ENCODE data around the gene SSPN. TPM values are rescaled to one million over a fixed set of nuclear protein-coding genes. Genes with fewer than 3 reads are reported as not detected.
A peak's percentile ranks its signal among the peaks of the same experiment; 100 is the strongest.

SSPN gene
- 149 TPM for polyA plus RNA-seq

DNA sequence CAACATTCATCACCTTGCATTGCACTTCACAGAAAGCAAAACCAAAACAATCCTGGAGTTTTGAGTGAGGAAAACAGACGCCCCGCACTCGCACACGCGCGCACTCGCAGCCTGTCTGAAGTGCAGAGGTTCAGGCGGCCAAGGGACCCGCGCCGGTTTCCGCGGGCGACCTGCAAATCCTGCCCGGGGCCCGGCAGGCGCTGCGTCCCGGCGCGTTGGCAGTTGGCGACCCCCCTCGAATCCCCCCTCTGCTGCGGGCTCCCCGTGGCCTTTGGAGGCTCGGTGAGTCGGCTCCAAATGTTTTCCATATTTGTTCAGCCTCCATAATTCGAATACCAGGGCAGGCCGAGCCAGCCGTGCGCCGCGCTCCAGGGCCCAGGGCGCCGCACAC, at the start of gene SSPN:
Gene SSPN (plus strand): TSS at position 324 of the 391 bp plus-strand sequence. CDS start 100 bp downstream, outside the sequence.
- Mint-ChIP-seq H3K9me3 (no peaks in the 10 kb centered on the region), H3K27me3 (no peaks in the 10 kb centered on the region), H3K36me3 (peaks cover 8% of the 10 kb centered on the region), H3K27ac (peak within 1 kb of the TSS; percentile 3 to 90 (median 86)), H3K4me1 (peaks cover 19 to 31% (median 20%) of the 10 kb centered on the region in 3 donors), H3K4me3 (peak within 1 kb of the TSS; percentile 91 to 99 (median 94))

DNA sequence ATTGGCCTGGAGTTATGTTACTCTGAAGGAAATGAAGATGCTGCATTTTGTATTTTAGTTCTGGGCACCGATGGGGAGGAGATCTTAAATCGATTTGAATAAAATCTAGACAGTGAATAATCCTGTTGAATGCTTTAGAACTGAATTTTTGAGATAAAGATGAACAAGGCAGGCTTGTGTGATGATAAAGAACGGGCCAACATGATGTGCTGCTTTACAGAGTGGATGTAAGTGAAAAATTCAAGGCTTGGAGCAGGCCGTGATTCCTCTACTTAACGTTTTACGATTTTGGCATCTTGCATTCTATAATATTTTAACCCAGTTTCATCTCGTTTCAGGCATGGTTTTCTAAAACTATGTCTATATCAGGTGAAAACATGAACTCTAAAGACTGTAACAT, 47.1 kb upstream of the SSPN start:
- no peak overlapping the region for H3K27ac Mint-ChIP-seq
- H3K27me3 Mint-ChIP-seq: no peaks in the 10 kb centered on the region
- no peak overlapping the region for H3K4me3 Mint-ChIP-seq
- peaks cover 6% of the 10 kb centered on the region for H3K36me3 Mint-ChIP-seq
- H3K4me1 Mint-ChIP-seq: peaks cover 20 to 49% (median 23%) of the 10 kb centered on the region in 3 donors
- no peaks in the 10 kb centered on the region for H3K9me3 Mint-ChIP-seq

DNA sequence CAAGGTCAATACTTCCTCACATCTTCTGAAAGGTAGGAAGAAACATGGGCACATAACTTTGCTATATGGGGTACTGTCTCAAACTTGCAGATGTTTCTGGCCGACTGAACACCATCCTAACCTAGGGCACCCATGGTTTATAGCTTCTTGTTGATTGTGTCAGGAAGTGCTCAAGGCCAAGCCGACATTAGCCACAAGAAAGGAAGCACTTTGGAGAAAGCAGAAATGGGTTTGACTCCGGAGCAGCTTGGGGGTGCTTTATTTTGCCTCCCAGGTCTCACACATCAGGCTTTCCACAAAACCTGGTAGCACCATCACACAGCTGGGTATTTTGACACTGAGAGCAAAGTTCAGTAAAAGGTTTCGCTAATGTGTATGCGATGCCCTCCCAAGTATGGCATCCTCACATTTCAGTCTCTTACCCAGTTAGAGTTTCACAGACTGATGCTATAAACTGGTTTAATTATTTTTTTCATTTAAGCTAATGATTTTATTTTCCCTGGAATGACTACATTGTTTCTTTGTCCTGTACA, 45.3 kb upstream of the SSPN start:
- Mint-ChIP-seq H3K27ac (peak overlapping the region in 1 of 3 donors; percentile 72), H3K27me3 (no peaks in the 10 kb centered on the region), H3K4me3 (peak overlapping the region in 2 of 4 donors; percentile 9 to 21), H3K36me3 (peaks cover 4% of the 10 kb centered on the region), H3K4me1 (peaks cover 29 to 63% (median 34%) of the 10 kb centered on the region in 3 donors), H3K9me3 (no peaks in the 10 kb centered on the region)

GRCh38 chr12:26150736-26151450, 44.5 kb upstream of the SSPN start:
- no peaks in the 10 kb centered on the region for H3K9me3 Mint-ChIP-seq
- H3K27me3 Mint-ChIP-seq: no peaks in the 10 kb centered on the region
- H3K4me3 Mint-ChIP-seq: peak overlapping the region in 1 of 4 donors; percentile 38
- peaks cover 4% of the 10 kb centered on the region for H3K36me3 Mint-ChIP-seq
- peak overlapping the region in 2 of 3 donors; percentile 32 to 67 for H3K27ac Mint-ChIP-seq
- peaks cover 36 to 71% (median 42%) of the 10 kb centered on the region in 3 donors for H3K4me1 Mint-ChIP-seq

GRCh38 chr12:26152507-26153102, 42.8 kb upstream of the SSPN start:
- Mint-ChIP-seq H3K4me1 (peaks cover 46 to 77% (median 51%) of the 10 kb centered on the region in 3 donors), H3K36me3 (peaks cover 4% of the 10 kb centered on the region), H3K4me3 (peak overlapping the region in 2 of 4 donors; percentile 30 to 50), H3K27ac (peak overlapping the region in 1 of 3 donors; percentile 11), H3K27me3 (no peaks in the 10 kb centered on the region), H3K9me3 (no peaks in the 10 kb centered on the region)

GRCh38 chr12:26153421-26154154, 41.8 kb upstream of the SSPN start:
- peak overlapping the region in 1 of 3 donors; percentile 99 for H3K27ac Mint-ChIP-seq
- peak overlapping the region in 1 of 4 donors; percentile 77 for H3K4me3 Mint-ChIP-seq
- H3K36me3 Mint-ChIP-seq: peaks cover 5% of the 10 kb centered on the region
- H3K4me1 Mint-ChIP-seq: peaks cover 52 to 83% (median 61%) of the 10 kb centered on the region in 3 donors
- H3K27me3 Mint-ChIP-seq: no peaks in the 10 kb centered on the region
- no peaks in the 10 kb centered on the region for H3K9me3 Mint-ChIP-seq

GRCh38 chr12:26156201-26156871, 39.0 kb upstream of the SSPN start:
- H3K36me3 Mint-ChIP-seq: peaks cover 5% of the 10 kb centered on the region
- H3K4me3 Mint-ChIP-seq: peak overlapping the region; percentile 75 to 91 (median 85)
- peaks cover 44 to 84% (median 68%) of the 10 kb centered on the region in 3 donors for H3K4me1 Mint-ChIP-seq
- H3K27me3 Mint-ChIP-seq: peaks cover 1% of the 10 kb centered on the region
- H3K9me3 Mint-ChIP-seq: peaks cover 0 to 2% (median 0%) of the 10 kb centered on the region in 3 donors
- peak overlapping the region; percentile 89 to 99 (median 97) for H3K27ac Mint-ChIP-seq

DNA sequence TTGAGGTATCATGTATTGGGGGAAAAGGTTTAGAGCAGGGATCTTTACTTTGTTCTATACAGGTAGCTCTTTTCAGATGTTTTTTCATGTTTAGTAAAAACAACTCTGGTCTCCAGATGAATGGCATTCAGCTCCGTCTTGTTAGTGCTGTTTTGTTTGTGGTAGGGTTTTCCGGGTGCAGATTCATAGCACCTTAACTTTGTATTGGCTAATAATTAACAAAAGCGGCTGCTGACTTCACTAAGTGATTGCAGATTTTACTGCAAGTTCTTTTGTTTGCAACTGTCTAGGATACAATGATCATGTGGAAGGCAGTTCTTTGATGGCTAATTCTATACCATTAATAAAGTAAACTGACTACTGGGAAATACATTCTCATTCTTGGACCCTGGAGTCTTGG, 38.4 kb upstream of the SSPN start:
- Mint-ChIP-seq H3K27me3 (peaks cover 1% of the 10 kb centered on the region), H3K4me1 (peaks cover 45 to 84% (median 72%) of the 10 kb centered on the region in 3 donors), H3K4me3 (peak overlapping the region; percentile 75 to 91 (median 85)), H3K27ac (peak overlapping the region; percentile 89 to 99 (median 97)), H3K36me3 (peaks cover 5% of the 10 kb centered on the region), H3K9me3 (peaks cover 0 to 2% (median 0%) of the 10 kb centered on the region in 3 donors)

GRCh38 chr12:26158078-26158764, 37.2 kb upstream of the SSPN start:
- Mint-ChIP-seq H3K27ac (peak overlapping the region; percentile 89 to 99 (median 97)), H3K4me1 (peaks cover 52 to 85% (median 74%) of the 10 kb centered on the region in 3 donors), H3K36me3 (peaks cover 3% of the 10 kb centered on the region)

DNA sequence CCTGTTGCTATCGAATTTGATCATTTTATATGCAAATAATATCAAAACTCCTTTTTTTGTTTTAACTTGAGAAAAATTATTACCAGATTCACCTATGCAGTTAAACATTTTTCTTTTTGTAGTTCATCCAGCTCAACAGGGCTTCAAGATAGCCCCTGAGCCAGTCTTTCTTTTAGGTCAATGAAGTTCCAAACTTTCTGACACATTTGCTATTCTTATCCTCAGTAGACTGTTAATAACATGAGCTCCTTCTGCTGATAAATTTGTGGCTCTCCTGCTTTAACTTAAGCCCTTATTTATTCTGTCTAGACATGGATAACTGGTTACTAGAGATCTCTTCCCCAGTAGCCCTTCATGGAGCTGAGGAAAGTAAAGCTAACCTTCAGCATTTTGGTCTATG, 33.2 kb upstream of the SSPN start:
- peak overlapping the region in 2 of 4 donors; percentile 45 to 69 for H3K4me3 Mint-ChIP-seq
- H3K4me1 Mint-ChIP-seq: peaks cover 30 to 67% (median 54%) of the 10 kb centered on the region in 3 donors
- H3K9me3 Mint-ChIP-seq: peaks cover 0 to 2% (median 0%) of the 10 kb centered on the region in 3 donors
- H3K27ac Mint-ChIP-seq: peak overlapping the region; percentile 18 to 93 (median 39)
- H3K27me3 Mint-ChIP-seq: peaks cover 1% of the 10 kb centered on the region
- peaks cover 6% of the 10 kb centered on the region for H3K36me3 Mint-ChIP-seq

More at GRCh38 chr12:26158078-26158764, 37.2 kb upstream of the SSPN start:
- Mint-ChIP-seq H3K4me3 (peak overlapping the region; percentile 66 to 91 (median 82)), H3K27me3 (peaks cover 1% of the 10 kb centered on the region), H3K9me3 (peaks cover 0 to 2% (median 0%) of the 10 kb centered on the region in 3 donors)

DNA sequence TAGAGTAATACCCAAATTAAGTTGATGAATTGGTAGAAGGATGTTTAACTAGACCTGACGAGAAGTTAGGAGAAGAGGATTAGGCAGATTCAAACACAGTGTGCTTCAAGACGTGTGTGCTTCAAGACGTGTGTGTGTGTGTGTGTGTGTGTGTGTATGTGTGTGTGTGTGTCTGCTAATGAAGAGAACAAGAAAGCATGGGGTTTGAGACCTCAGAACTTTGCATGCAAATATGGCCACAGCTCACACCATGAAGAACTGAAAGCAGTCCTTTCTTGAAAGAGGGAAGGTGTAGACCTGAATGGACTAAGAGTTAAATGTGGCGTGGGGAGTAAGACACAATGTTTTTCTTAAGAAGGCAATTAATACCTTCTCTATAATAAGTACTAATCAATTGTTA, 32.5 kb upstream of the SSPN start:
- Mint-ChIP-seq H3K9me3 (peaks cover 0 to 2% (median 0%) of the 10 kb centered on the region in 3 donors), H3K4me3 (peak overlapping the region; percentile 6 to 74 (median 42)), H3K27me3 (peaks cover 1% of the 10 kb centered on the region), H3K36me3 (peaks cover 10% of the 10 kb centered on the region), H3K27ac (peak overlapping the region; percentile 18 to 93 (median 46)), H3K4me1 (peaks cover 30 to 60% (median 47%) of the 10 kb centered on the region in 3 donors)

DNA sequence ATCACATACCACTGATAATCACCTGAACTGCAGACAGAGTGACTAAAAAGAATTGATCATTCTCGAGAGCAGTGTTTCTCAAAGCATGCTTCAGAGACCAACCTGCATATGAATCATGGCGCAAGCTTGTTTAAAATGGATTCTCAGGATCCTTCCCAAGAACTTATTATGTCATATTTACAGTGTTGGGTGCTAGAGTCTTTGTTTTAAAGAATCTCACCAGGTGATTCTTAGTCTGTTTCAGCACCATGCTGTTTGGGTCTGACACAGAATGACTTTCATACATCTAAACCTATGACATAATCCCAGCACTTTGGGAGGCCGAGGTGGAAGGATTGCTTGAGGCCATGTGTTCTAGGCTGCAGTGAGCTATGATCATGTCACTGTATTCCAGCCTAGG, 31.3 kb upstream of the SSPN start:
- no peak overlapping the region for H3K27ac Mint-ChIP-seq
- no peak overlapping the region for H3K4me3 Mint-ChIP-seq
- peaks cover 9% of the 10 kb centered on the region for H3K36me3 Mint-ChIP-seq
- H3K27me3 Mint-ChIP-seq: no peaks in the 10 kb centered on the region
- peaks cover 0 to 2% (median 0%) of the 10 kb centered on the region in 3 donors for H3K9me3 Mint-ChIP-seq
- H3K4me1 Mint-ChIP-seq: peaks cover 21 to 51% (median 40%) of the 10 kb centered on the region in 3 donors

GRCh38 chr12:26172013-26172412, 23.4 kb upstream of the SSPN start:
- no peaks in the 10 kb centered on the region for H3K27me3 Mint-ChIP-seq
- no peak overlapping the region for H3K4me3 Mint-ChIP-seq
- H3K27ac Mint-ChIP-seq: no peak overlapping the region

More at GRCh38 chr12:26172013-26172412, 23.4 kb upstream of the SSPN start:
- peaks cover 21 to 52% (median 22%) of the 10 kb centered on the region in 3 donors for H3K4me1 Mint-ChIP-seq
- peaks cover 13% of the 10 kb centered on the region for H3K36me3 Mint-ChIP-seq
- no peaks in the 10 kb centered on the region for H3K9me3 Mint-ChIP-seq

Measured in IgD-negative memory B cell (primary cell).